ENCODE results near the gene PDIA5.
A peak's percentile ranks its signal among the peaks of the same experiment; 100 is the strongest.

Gene PDIA5

DNA sequence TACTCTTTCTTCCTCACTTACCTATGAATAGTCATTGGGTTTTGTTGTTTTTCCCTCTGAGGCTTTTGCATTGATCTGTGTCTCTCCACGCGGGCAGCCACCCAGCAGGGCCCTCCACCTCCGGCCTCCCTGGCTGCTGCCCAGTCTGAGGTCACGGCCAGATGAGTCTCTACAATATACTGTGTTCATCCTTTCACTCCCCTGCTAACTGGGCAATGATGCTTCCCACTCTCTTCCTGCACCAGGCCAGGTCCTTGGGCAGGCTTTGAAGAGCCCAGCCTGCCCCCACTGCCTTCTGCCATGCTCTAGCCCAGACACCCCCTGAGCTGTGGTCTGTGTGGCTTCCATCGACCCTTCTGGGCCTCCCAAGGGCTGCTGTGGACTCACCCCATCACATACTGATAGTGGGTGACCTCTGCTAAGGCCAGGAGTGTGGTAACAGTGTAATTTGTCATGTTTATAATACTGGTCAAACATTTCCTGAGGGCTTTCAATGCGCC, 18.0 kb downstream of the PDIA5 start:
- no peak overlapping the region for H3K4me3 Mint-ChIP-seq
- H3K9me3 Mint-ChIP-seq = no peaks in the 10 kb centered on the region
- H3K4me1 Mint-ChIP-seq (ENCODE audit: low read depth) = peaks cover 27% of the 10 kb centered on the region
- H3K36me3 Mint-ChIP-seq (ENCODE audit: low read depth) = no peaks in the 10 kb centered on the region
- H3K27me3 Mint-ChIP-seq (ENCODE audit: low read depth) = no peaks in the 10 kb centered on the region
- H3K27ac Mint-ChIP-seq = no peak overlapping the region
- no peak for DNase-seq (ENCODE audit: low spot score)

DNA sequence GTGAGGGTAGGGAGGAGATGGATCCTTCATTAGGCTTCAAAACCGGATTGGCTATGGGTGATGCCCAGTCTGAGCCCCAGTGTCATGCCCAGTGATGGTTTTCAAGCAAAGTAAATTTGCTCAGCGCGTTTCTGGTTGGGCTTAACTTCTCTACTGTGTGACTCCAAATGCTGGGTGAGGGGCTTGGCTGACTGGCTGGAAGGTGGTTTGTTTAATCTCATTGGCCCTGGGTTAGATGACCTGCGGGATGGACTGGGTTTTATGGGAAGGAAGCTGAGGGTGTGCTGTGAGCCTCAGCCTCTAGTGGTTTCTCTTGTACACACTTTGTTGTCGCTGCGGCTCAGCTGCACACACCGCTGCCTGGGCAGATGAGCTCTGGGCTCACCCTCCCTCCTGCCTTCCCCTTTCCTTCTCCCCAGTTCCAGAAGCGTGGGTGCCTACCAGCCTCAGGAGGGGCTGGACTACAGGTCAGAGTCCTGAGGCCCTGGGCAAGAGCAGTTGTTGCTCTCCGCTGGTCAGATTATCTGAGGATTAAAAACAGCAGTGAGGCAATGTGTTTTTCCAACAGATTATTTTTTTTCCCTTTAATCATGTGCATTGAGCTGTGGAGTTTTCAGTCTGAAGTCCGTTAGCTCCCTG, 18.6 kb downstream of the PDIA5 start:
- H3K4me1 Mint-ChIP-seq (ENCODE audit: low read depth) = peaks cover 29% of the 10 kb centered on the region
- H3K4me3 Mint-ChIP-seq = no peak overlapping the region
- H3K9me3 Mint-ChIP-seq = no peaks in the 10 kb centered on the region

DNA sequence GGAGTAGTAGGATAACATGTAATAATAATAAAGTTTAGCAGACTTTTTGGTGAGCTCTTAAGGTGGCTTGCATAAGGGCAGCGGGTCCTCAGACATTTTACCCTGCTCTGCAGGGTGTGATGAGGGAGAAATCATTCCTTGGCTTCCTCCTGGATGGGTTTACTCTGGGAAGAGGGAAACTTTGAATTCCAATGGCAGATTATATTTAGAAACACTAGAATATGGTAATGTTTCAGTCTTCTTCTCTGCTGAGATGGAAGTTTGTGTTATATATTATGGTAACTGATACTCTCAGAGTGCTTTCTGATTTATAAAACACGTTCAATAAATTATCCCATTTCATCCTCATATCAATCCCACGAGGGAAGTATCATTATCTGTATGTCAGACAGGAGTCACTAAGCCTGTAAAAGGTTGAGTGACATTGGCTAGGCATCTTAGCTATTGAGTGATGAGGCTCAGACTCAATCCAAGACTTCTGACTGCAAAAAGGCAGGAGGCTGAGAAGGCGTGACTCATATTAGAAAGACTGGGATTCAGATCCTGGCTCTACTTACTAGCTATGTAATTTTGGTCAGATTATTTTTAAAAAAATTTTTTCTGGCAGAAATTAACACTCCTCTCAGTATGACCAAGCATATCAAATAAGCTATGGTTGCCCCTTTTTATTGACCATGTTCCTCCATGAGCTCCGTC, 19.3 kb downstream of the PDIA5 start:
- Mint-ChIP-seq H3K4me1 (ENCODE audit: low read depth) (peaks cover 34% of the 10 kb centered on the region), H3K4me3 (no peak overlapping the region), H3K27me3 (ENCODE audit: low read depth) (no peaks in the 10 kb centered on the region), H3K27ac (no peak overlapping the region), H3K36me3 (ENCODE audit: low read depth) (peaks cover 5% of the 10 kb centered on the region), H3K9me3 (no peaks in the 10 kb centered on the region)
- DNase-seq (ENCODE audit: low spot score) = no peak

More for the DNA sequence above, 18.6 kb downstream of the PDIA5 start:
- no peak for DNase-seq (ENCODE audit: low spot score)
- no peaks in the 10 kb centered on the region for H3K27me3 Mint-ChIP-seq (ENCODE audit: low read depth)
- no peak overlapping the region for H3K27ac Mint-ChIP-seq
- H3K36me3 Mint-ChIP-seq (ENCODE audit: low read depth) = no peaks in the 10 kb centered on the region

DNA sequence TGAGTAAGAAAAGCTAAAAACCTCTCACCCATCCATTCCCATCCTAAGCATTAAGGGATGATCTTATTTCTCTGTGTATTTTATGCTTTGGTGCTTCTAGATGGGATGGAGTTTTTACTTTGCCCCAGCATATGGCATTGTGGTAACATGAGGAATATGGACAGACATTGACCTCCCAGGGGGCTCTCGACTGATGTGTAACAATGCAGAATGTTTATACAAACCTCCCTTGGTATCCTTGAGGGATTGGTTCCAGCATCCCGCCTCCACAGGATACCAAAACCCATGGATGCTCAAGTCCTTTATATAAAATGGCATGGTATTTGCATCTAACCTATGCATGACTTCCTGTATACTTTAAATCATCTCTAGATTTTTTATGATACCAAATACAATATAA, 21.6 kb downstream of the PDIA5 start:
- H3K27me3 Mint-ChIP-seq (ENCODE audit: low read depth) = no peaks in the 10 kb centered on the region
- DNase-seq (ENCODE audit: low spot score) = no peak
- no peak overlapping the region for H3K4me3 Mint-ChIP-seq
- no peak overlapping the region for H3K27ac Mint-ChIP-seq
- H3K36me3 Mint-ChIP-seq (ENCODE audit: low read depth) = peaks cover 9% of the 10 kb centered on the region
- peaks cover 25% of the 10 kb centered on the region for H3K4me1 Mint-ChIP-seq (ENCODE audit: low read depth)
- H3K9me3 Mint-ChIP-seq = no peaks in the 10 kb centered on the region

DNA sequence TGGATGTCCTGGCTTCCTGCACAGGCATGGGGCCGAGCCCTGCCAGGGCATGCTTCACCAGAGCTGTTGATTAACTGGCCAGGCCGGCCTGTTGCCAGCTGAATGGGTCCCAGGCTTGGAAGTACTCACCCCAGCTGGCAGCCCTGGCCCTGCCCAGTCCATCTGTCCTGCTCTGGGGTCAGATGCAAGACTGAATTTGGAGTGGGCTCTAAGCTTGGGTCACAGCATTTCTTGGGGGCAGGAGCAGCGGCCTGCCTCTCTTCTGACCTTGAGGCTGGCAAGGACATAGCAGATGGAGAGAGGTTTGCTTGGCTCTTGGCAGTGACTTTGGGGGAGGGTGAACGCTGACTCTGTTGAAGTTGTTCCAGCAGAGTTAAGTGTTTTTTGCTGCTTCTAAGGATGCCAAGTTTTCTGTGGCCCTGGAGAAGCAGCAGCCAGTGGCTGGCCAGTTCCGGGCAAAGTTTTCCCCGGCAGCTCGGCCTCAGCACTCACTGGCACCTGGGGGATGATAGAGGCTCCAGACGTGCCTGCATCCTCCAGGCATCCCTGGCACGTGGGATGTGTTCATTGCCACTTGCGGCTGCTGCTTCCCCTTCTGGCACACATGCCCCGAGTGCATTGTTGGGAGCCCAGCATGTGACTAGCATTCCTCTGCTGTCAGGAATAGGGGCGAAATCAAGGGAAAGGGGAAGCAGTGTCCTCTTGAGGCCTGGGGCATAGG, 22.9 kb downstream of the PDIA5 start:
- no peaks in the 10 kb centered on the region for H3K9me3 Mint-ChIP-seq
- no peak overlapping the region for H3K27ac Mint-ChIP-seq
- peaks cover 16% of the 10 kb centered on the region for H3K4me1 Mint-ChIP-seq (ENCODE audit: low read depth)
- no peak overlapping the region for H3K4me3 Mint-ChIP-seq
- DNase-seq (ENCODE audit: low spot score) = no peak
- H3K27me3 Mint-ChIP-seq (ENCODE audit: low read depth) = no peaks in the 10 kb centered on the region
- peaks cover 9% of the 10 kb centered on the region for H3K36me3 Mint-ChIP-seq (ENCODE audit: low read depth)

DNA sequence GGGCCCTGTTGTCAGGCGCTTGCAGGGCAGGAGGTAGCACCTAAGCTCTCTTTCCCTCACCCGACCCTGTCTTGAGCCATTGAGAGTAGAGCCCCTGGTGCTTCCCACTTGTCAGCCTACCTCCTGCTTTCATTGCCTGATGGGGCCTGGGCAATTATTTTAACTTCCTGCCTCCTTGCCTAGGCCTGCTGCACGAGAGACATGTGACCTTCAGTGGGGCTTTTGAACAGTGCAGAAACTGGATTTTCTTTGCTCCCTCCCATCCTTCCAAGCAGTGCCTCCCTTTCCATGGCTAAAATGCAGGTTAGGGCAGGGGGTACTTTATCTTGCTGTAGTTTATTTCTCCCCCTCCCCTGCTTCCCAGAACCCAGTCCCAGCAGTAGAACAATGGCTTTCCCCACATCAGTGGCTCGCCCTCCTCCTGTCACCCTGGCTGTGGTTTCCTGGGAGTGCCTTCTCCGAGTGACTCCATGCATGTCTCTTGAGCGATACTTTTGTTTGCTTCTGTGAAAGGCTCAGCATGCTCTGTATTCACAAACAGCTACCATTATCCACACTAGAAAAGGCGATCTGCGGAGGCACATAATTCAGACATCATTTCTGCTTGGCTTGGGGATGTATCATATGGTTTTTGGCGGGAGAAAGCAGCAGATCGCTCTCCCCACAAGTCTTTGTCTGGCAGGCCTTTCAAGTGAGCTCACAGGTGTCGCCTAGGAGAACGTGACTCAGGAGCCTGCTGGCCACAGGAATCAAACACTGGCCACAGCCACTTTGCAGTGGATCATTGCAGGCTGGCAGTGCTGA, 24.1 kb downstream of the PDIA5 start:
- no peaks in the 10 kb centered on the region for H3K27me3 Mint-ChIP-seq (ENCODE audit: low read depth)
- H3K36me3 Mint-ChIP-seq (ENCODE audit: low read depth) = peaks cover 9% of the 10 kb centered on the region
- H3K4me3 Mint-ChIP-seq = no peak overlapping the region
- no peaks in the 10 kb centered on the region for H3K9me3 Mint-ChIP-seq
- H3K4me1 Mint-ChIP-seq (ENCODE audit: low read depth) = peaks cover 9% of the 10 kb centered on the region
- H3K27ac Mint-ChIP-seq = peak overlapping the region; percentile 72
- DNase-seq (ENCODE audit: low spot score) = no peak

DNA sequence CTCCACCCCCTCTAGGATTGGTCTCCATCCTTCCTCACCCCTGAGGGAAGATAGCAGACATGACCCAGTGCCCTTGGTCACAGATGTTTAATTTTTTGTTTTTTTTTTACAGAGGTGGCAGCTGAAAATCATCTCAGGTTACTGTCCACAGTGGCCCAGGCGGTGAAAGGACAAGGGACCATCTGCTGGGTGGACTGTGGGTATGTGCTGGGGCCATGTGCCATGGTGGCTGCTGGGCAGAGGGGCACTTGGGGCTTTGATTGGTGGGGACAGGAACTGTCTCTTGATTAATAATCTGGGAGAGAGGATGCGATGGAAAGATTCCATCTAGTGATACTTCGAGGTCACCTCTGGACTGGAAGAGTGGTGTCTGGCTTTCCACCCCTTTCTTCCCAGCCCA, 25.4 kb downstream of the PDIA5 start:
- Mint-ChIP-seq H3K4me3 (no peak overlapping the region), H3K4me1 (ENCODE audit: low read depth) (peaks cover 9% of the 10 kb centered on the region), H3K9me3 (no peaks in the 10 kb centered on the region), H3K27ac (no peak overlapping the region), H3K27me3 (ENCODE audit: low read depth) (no peaks in the 10 kb centered on the region), H3K36me3 (ENCODE audit: low read depth) (peaks cover 9% of the 10 kb centered on the region)
- DNase-seq (ENCODE audit: low spot score) = no peak

DNA sequence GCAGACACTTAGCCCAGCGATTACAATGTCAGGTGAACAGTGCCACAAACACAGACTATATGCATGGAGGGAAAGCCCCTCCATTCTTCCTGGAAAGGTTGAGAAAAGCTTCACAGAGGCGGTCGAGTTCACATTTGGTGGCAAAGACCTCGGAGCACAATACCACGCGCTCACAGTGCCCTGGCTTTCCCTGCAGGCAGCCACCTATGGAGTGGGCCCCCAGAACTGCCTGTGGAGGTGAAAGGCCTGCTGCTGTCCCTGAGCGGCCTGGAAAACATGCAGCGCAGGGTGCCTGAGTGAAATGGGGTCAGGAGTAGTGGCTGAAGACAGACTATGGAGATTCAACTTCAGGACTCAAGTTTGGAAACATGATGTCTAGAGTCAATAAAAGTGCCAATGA, 26.9 kb downstream of the PDIA5 start:
- no peak for DNase-seq (ENCODE audit: low spot score)
- H3K4me1 Mint-ChIP-seq (ENCODE audit: low read depth) = peaks cover 9% of the 10 kb centered on the region
- no peak overlapping the region for H3K27ac Mint-ChIP-seq
- no peaks in the 10 kb centered on the region for H3K27me3 Mint-ChIP-seq (ENCODE audit: low read depth)
- no peaks in the 10 kb centered on the region for H3K9me3 Mint-ChIP-seq
- H3K4me3 Mint-ChIP-seq = no peak overlapping the region
- peaks cover 9% of the 10 kb centered on the region for H3K36me3 Mint-ChIP-seq (ENCODE audit: low read depth)

DNA sequence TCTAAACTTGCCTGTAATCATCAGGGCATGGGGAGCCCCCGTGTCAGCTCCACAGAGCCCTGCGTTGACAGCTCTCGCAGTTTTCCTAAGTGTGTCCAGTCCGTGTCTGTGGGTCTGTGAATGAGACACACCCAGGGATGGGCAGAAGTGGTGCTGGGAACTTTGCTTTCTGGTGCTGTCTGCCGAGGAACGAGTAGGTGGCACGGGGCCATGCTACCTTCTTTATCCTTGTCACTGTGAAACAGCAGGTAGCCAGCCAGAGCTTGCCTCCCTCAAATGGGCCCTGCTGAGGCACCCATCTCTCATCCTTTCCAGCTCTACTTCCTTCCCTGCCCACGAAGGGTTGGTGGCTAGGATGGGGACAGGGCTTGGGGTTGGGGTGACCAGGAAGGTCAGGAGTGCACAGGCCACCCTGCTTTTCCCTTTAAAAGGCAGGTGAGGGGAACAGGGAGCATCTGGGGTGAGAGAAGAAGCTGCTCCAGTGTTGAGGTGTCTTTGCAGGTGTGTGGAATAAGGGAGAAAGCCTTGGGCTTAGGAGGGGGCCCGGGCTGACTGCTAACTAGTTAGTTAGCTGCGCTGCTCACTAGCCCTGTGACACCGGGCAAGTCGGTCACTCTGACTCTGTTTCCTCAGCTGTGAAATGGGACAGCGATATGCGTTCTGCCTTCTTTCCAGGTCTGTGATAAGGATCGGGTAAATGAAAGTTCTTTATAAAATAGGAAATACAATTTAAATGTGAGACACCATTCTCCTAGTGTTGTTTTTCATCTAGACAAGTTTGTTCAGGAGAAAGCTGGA, 27.9 kb downstream of the PDIA5 start:
- Mint-ChIP-seq H3K27me3 (ENCODE audit: low read depth) (no peaks in the 10 kb centered on the region), H3K27ac (no peak overlapping the region), H3K9me3 (no peaks in the 10 kb centered on the region), H3K36me3 (ENCODE audit: low read depth) (peaks cover 9% of the 10 kb centered on the region), H3K4me3 (no peak overlapping the region), H3K4me1 (ENCODE audit: low read depth) (peaks cover 9% of the 10 kb centered on the region)
- no peak for DNase-seq (ENCODE audit: low spot score)

DNA sequence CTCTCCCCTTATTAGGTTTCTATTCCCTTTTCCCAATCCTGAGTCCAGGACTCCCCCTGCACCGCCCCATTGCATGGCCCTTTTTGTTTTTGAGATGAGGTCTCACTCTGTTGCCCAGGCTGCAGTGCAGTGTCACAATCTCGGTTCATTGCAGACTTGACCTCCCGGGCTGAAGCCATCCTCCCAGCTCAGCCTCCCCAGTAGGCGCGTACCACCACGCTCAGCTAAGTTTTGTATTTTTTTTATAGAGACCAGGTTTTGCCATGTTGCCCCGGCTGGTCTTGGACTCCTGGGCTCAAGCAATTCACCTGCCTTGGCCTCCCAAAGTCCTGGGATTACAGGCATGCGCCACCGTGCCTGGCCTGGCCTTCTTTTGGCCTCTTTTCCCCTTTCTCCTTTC, 29.3 kb downstream of the PDIA5 start:
- DNase-seq (ENCODE audit: low spot score) = no peak
- Mint-ChIP-seq H3K4me1 (ENCODE audit: low read depth) (peaks cover 2% of the 10 kb centered on the region), H3K36me3 (ENCODE audit: low read depth) (peaks cover 4% of the 10 kb centered on the region), H3K4me3 (no peak overlapping the region), H3K27me3 (ENCODE audit: low read depth) (no peaks in the 10 kb centered on the region), H3K9me3 (no peaks in the 10 kb centered on the region), H3K27ac (no peak overlapping the region)

DNA sequence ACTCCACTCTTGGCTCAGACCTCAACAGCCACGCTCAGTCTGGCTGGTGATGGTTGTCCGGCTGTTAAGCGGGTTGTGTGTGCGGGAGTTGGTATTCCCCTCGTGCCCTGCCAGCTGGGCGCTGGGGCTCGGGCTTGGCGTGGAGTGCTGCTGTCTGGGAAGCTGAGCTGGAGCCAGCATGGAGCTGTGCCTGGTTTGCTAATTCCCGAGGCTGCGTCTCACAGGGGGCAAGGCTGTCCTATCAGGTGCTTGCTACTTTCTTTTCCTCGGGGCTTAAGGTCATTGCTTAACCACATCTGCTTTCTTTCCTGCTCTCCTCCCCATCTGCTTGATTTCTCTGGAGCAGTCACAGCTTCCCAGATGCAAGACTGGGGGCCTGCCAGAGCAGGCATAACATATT, 29.9 kb downstream of the PDIA5 start:
- Mint-ChIP-seq H3K4me3 (no peak overlapping the region), H3K27ac (no peak overlapping the region)

DNA sequence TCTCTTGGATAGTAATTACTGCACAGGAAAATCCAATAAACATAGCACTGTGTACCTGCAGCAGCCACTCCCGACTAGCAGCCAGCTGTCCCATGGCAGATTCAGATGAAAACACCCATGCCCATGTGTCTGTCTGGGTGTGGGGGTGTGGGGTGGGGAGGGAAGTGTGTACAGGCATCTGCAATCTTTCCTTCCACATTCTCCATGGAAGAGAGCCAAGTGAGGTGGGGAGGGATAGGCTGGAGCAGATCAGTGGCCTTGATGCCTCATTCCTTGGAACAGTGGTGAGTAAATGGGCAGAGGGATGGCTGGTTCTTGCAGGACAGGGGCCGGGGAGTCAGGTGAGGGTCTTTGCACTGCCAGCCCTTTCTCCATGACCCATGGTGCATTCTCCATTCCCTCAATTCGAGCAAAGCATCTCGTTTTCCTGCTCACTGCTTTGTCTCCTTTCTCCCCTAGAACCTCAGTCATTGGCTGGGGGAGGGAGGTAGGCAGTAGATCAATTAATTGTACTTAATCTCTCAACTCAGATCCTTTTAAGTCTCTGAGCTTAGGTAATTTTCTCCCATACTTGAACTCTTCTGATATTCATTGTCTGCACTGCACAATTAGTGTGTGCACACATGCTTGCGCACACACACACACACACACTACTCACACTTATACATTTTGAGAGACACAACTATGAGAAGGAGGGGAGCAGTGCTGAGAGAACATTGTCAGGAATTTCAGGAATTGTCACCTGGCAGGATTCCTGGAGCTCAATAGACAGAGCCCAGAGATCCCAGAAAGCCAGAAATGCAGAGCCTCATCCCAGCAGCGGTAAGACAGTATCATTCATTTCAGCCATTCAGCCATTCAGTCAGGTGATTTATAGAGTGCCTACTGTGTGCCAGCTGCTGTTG, 31.9 kb downstream of the PDIA5 start:
- DNase-seq (ENCODE audit: low spot score) = no peak
- Mint-ChIP-seq H3K4me1 (ENCODE audit: low read depth) (no peaks in the 10 kb centered on the region), H3K27me3 (ENCODE audit: low read depth) (no peaks in the 10 kb centered on the region), H3K36me3 (ENCODE audit: low read depth) (peaks cover 5% of the 10 kb centered on the region), H3K9me3 (no peaks in the 10 kb centered on the region), H3K27ac (no peak overlapping the region), H3K4me3 (no peak overlapping the region)

More for the DNA sequence above, 29.9 kb downstream of the PDIA5 start:
- H3K36me3 Mint-ChIP-seq (ENCODE audit: low read depth) = peaks cover 2% of the 10 kb centered on the region
- H3K27me3 Mint-ChIP-seq (ENCODE audit: low read depth) = no peaks in the 10 kb centered on the region
- DNase-seq (ENCODE audit: low spot score) = no peak
- H3K9me3 Mint-ChIP-seq = no peaks in the 10 kb centered on the region
- no peaks in the 10 kb centered on the region for H3K4me1 Mint-ChIP-seq (ENCODE audit: low read depth)
